ENCODE measurements around the gene PIGT. TPM values are rescaled to one million over a fixed set of nuclear protein-coding genes. Genes with fewer than 3 reads are reported as not detected.

Gene PIGT
- total and polyA plus RNA-seq, 8 donors: 22.6 to 137 (median 58.8) TPM

- no peaks in the 10 kb centered on the region for H3K36me3 ChIP-seq
- intact Hi-C loops (cut with DNase I; ENCODE audit: low total_unique reads): no loop called here
- WGBS, 5 donors: 68 to 76% (median 72%) methylated on average over 4 of the region's 4 CpGs
- peaks cover 0 to 13% (median 4%) of the 10 kb centered on the region in 4 donors for H3K4me1 ChIP-seq
- TF ChIP-seq POLR2A (IDR thresholded peaks at IDR 0.05): no peak
- TF ChIP-seq CTCF (IDR thresholded peaks at IDR 0.05): no peak
- no peak for TF ChIP-seq POLR2AphosphoS5 (IDR thresholded peaks at IDR 0.05)
- TF ChIP-seq EP300 (IDR thresholded peaks at IDR 0.05): no peak
- H3K27ac ChIP-seq: no peak overlapping the region
- H3K27me3 ChIP-seq: peaks cover 0 to 6% (median 0%) of the 10 kb centered on the region in 3 donors
- H3K4me3 ChIP-seq: no peak overlapping the region
- H3K9me3 ChIP-seq: no peaks in the 10 kb centered on the region
- DNase-seq: no peak
Observed at GRCh38 chr20:45463709-45464108, 47.8 kb downstream of the PIGT start.

- Histone ChIP-seq H3K4me1 (peaks cover 9 to 32% (median 23%) of the 10 kb centered on the region in 4 donors), H3K36me3 (no peaks in the 10 kb centered on the region), H3K27ac (peak overlapping the region in 1 of 5 donors; percentile 12), H3K9me3 (no peaks in the 10 kb centered on the region), H3K27me3 (peaks cover 0 to 25% (median 18%) of the 10 kb centered on the region in 3 donors), H3K4me3 (no peak overlapping the region)
- intact Hi-C loops (cut with DNase I; ENCODE audit: low total_unique reads): no loop called here
- DNase-seq: peak in 1 of 2 donors; percentile 23
- 56 to 64% (median 59%) methylated on average over 1 of the region's 1 CpG for WGBS, 5 donors
- TF ChIP-seq CTCF (IDR thresholded peaks at IDR 0.05): no peak
- TF ChIP-seq POLR2AphosphoS5 (IDR thresholded peaks at IDR 0.05): no peak
- TF ChIP-seq EP300 (IDR thresholded peaks at IDR 0.05): no peak
- no peak for TF ChIP-seq POLR2A (IDR thresholded peaks at IDR 0.05)
Observed at GRCh38 chr20:45465491-45466266, 49.7 kb downstream of the PIGT start.

- H3K4me1 ChIP-seq: peaks cover 12 to 37% (median 29%) of the 10 kb centered on the region in 4 donors
- no peaks in the 10 kb centered on the region for H3K36me3 ChIP-seq
- peaks cover 0 to 35% (median 26%) of the 10 kb centered on the region in 3 donors for H3K27me3 ChIP-seq
- H3K4me3 ChIP-seq: no peak overlapping the region
- intact Hi-C loops (cut with DNase I; ENCODE audit: low total_unique reads): no loop called here
- no peaks in the 10 kb centered on the region for H3K9me3 ChIP-seq
- 90 to 95% (median 94%) methylated on average over 6 of the region's 6 CpGs for WGBS, 5 donors
- peak overlapping the region in 1 of 5 donors; percentile 4 for H3K27ac ChIP-seq
- TF ChIP-seq POLR2AphosphoS5 (IDR thresholded peaks at IDR 0.05): no peak
- no peak for TF ChIP-seq POLR2A (IDR thresholded peaks at IDR 0.05)
- no peak for TF ChIP-seq CTCF (IDR thresholded peaks at IDR 0.05)
- TF ChIP-seq EP300 (IDR thresholded peaks at IDR 0.05): no peak
- DNase-seq: no peak
Observed at GRCh38 chr20:45467172-45467571, 51.2 kb downstream of the PIGT start.

- TF ChIP-seq POLR2AphosphoS5 (IDR thresholded peaks at IDR 0.05): no peak
- TF ChIP-seq POLR2A (IDR thresholded peaks at IDR 0.05): no peak
- no peak for TF ChIP-seq CTCF (IDR thresholded peaks at IDR 0.05)
- intact Hi-C loops (cut with DNase I; ENCODE audit: low total_unique reads): no loop called here
- H3K9me3 ChIP-seq: no peaks in the 10 kb centered on the region
- peaks cover 12 to 37% (median 29%) of the 10 kb centered on the region in 4 donors for H3K4me1 ChIP-seq
- peak; percentile 21 to 70 for DNase-seq
- 27 to 30% (median 29%) methylated on average over 1 to 3 of the region's 3 CpGs for WGBS, 5 donors
- H3K27me3 ChIP-seq: peaks cover 0 to 35% (median 26%) of the 10 kb centered on the region in 3 donors
- no peaks in the 10 kb centered on the region for H3K36me3 ChIP-seq
- no peak overlapping the region for H3K4me3 ChIP-seq
- H3K27ac ChIP-seq: peak overlapping the region in 3 of 5 donors; percentile 4 to 70 (median 8)
Observed at GRCh38 chr20:45467861-45468260, 51.9 kb downstream of the PIGT start.

Data from stomach (tissue), 9 donors.